Measurements from ENCODE around the gene C6orf141.

C6orf141 gene

DNA sequence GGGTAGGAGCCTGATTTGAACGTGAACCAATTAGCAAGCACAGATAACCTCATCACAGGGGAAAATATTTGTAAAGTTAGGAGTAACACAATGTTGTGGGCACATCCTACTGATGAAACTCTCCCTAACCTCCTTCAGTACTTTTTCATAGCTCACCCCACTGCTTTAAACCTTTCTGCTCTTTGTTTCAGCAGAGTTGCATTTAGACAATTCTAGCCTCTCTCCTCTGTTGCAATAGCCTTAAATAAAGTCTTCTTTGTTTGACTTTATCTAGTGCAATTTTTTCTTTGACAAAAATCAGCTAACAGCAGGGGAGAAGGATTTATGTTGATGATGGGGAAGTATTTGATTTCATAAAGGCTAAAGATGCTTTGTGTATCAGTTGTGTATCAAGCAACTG, 14.1 kb downstream of the C6orf141 start:
- Histone ChIP-seq H3K27me3 (ENCODE audit: insufficient read depth, low read depth, severe bottlenecking) (no peaks in the 10 kb centered on the region), H3K36me3 (no peaks in the 10 kb centered on the region), H3K27ac (no peak overlapping the region), H3K9me3 (ENCODE audit: severe bottlenecking) (no peaks in the 10 kb centered on the region), H3K4me3 (ENCODE audit: low read depth, low read length) (no peak overlapping the region)
- no peak for DNase-seq
- TF ChIP-seq, protein P1, sequence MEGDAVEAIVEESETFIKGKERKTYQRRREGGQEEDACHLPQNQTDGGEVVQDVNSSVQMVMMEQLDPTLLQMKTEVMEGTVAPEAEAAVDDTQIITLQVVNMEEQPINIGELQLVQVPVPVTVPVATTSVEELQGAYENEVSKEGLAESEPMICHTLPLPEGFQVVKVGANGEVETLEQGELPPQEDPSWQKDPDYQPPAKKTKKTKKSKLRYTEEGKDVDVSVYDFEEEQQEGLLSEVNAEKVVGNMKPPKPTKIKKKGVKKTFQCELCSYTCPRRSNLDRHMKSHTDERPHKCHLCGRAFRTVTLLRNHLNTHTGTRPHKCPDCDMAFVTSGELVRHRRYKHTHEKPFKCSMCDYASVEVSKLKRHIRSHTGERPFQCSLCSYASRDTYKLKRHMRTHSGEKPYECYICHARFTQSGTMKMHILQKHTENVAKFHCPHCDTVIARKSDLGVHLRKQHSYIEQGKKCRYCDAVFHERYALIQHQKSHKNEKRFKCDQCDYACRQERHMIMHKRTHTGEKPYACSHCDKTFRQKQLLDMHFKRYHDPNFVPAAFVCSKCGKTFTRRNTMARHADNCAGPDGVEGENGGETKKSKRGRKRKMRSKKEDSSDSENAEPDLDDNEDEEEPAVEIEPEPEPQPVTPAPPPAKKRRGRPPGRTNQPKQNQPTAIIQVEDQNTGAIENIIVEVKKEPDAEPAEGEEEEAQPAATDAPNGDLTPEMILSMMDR (IDR thresholded peaks at IDR 0.05; ENCODE audit: low read depth, low read length): no peak

- TF ChIP-seq, protein P1 (IDR thresholded peaks at IDR 0.05; ENCODE audit: low read depth, low read length): no peak
- Histone ChIP-seq H3K27me3 (ENCODE audit: insufficient read depth, low read depth, severe bottlenecking) (no peaks in the 10 kb centered on the region), H3K36me3 (no peaks in the 10 kb centered on the region), H3K27ac (no peak overlapping the region), H3K4me3 (ENCODE audit: low read depth, low read length) (no peak overlapping the region), H3K9me3 (ENCODE audit: severe bottlenecking) (no peaks in the 10 kb centered on the region)
- DNase-seq: no peak
Observed at GRCh38 chr6:49565261-49565660, 14.8 kb downstream of the C6orf141 start.

DNA sequence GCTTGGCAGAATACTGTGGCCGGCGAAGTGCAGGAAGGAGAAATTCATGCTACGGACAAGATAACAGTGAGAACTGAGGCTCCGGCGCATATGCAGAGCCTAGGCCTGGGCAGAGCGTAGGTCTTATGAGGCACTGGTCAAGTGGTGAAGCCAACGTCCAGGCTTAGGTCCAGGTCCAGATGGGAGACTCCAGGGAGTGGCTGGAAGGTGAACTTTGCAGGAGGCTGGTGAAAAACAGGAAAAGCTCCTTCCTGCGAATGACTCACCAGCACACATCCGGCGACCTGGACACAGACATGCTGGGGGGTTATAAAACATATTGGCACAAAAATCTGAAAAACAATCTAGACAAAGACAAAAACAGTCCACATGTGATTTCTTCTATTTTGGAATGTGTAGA, 15.4 kb downstream of the C6orf141 start:
- no peak for DNase-seq
- Histone ChIP-seq H3K27me3 (ENCODE audit: insufficient read depth, low read depth, severe bottlenecking) (no peaks in the 10 kb centered on the region), H3K36me3 (no peaks in the 10 kb centered on the region), H3K9me3 (ENCODE audit: severe bottlenecking) (no peaks in the 10 kb centered on the region), H3K4me3 (ENCODE audit: low read depth, low read length) (no peak overlapping the region), H3K27ac (no peak overlapping the region)
- TF ChIP-seq, protein P1 (IDR thresholded peaks at IDR 0.05; ENCODE audit: low read depth, low read length): no peak

GRCh38 chr6:49570474-49571079, 20.1 kb downstream of the C6orf141 start:
- Histone ChIP-seq H3K9me3 (ENCODE audit: severe bottlenecking) (no peaks in the 10 kb centered on the region), H3K4me3 (ENCODE audit: low read depth, low read length) (no peak overlapping the region), H3K27ac (no peak overlapping the region), H3K27me3 (ENCODE audit: insufficient read depth, low read depth, severe bottlenecking) (no peaks in the 10 kb centered on the region), H3K36me3 (no peaks in the 10 kb centered on the region)
- TF ChIP-seq, protein P1 (IDR thresholded peaks at IDR 0.05; ENCODE audit: low read depth, low read length): no peak
- DNase-seq: no peak

GRCh38 chr6:49576618-49577017, 26.1 kb downstream of the C6orf141 start:
- Histone ChIP-seq H3K27ac (no peak overlapping the region), H3K4me3 (ENCODE audit: low read depth, low read length) (no peak overlapping the region), H3K27me3 (ENCODE audit: insufficient read depth, low read depth, severe bottlenecking) (no peaks in the 10 kb centered on the region), H3K36me3 (no peaks in the 10 kb centered on the region), H3K9me3 (ENCODE audit: severe bottlenecking) (no peaks in the 10 kb centered on the region)
- TF ChIP-seq, protein P1 (IDR thresholded peaks at IDR 0.05; ENCODE audit: low read depth, low read length): no peak
- DNase-seq: no peak

- Histone ChIP-seq H3K9me3 (ENCODE audit: severe bottlenecking) (no peaks in the 10 kb centered on the region), H3K27ac (no peak overlapping the region), H3K4me3 (ENCODE audit: low read depth, low read length) (no peak overlapping the region), H3K27me3 (ENCODE audit: insufficient read depth, low read depth, severe bottlenecking) (no peaks in the 10 kb centered on the region), H3K36me3 (no peaks in the 10 kb centered on the region)
- DNase-seq: no peak
- TF ChIP-seq, protein P1 (IDR thresholded peaks at IDR 0.05; ENCODE audit: low read depth, low read length): no peak
Observed at GRCh38 chr6:49579649-49580048, 29.2 kb downstream of the C6orf141 start.
